GM12878 (cell line): ENCODE measurements around the gene GPR39. TPM values are rescaled to one million over a fixed set of nuclear protein-coding genes. Genes with fewer than 3 reads are reported as not detected.

Experiments used
- ATAC-seq: fragments of 200-7000 bp; cut with Tn5 transposase; 3 replicates; pipeline ENCODE4 v1.9.1; 2020; ENCODE audit warnings: mild to moderate bottlenecking, moderate library complexity
- BruUV-seq: library from RNA; stranded (reverse); fragments of 400-500 nt; replicated peaks from 2 replicates; lab custom pipeline; 2021; lab: Mats Ljungman, UMichigan
- CTCF ChIA-PET: fragments of 300-600 bp; sonication (Branson Sonifier 250); formaldehyde crosslinking; extraction: SDS; loops from one replicate; lab custom pipeline; 2021; ENCODE audit warnings: inconsistent platforms; lab: Yijun Ruan, JAX
- POLR2A ChIA-PET: fragments of 350-600 bp; formaldehyde crosslinking; extraction: SDS; loops from one replicate; lab custom pipeline; 2021; ENCODE audit warnings: inconsistent platforms; lab: Charles Lee
- RAD21 ChIA-PET: fragments of 300-600 bp; sonication (Branson Sonifier 250); formaldehyde crosslinking; loops from one replicate; lab custom pipeline; 2023; ENCODE audit warnings: antibody characterized with exemption; ENCODE audit not compliant: unreplicated experiment; lab: Charles Lee
- SMC1A ChIA-PET: fragments of 300-600 bp; sonication (Branson Sonifier 250); formaldehyde crosslinking; loops from one replicate; lab custom pipeline; 2023; ENCODE audit not compliant: unreplicated experiment, uncharacterized antibody; lab: Charles Lee
- DNase-seq: peaks from one replicate; pipeline ENCODE4 v3.0.0-alpha.2; 2011; ENCODE audit warnings: low read depth, low spot score
- FAIRE-seq: peaks from 3 replicates; lab custom pipeline; 2011; peaks lifted over from hg19 to GRCh38; lab: Jason Lieb, UNC
- H2AFZ ChIP-seq: 2 replicates; pipeline ENCODE4 v1.6.0; 2011; ENCODE audit warnings: low read depth, low read length, control low read depth; ENCODE audit not compliant: control insufficient read depth
- H3K27ac ChIP-seq: 2 replicates; pipeline ENCODE4 v1.5.1; 2011; ENCODE audit warnings: control low read depth; ENCODE audit not compliant: control insufficient read depth, insufficient read depth
- H3K27me3 ChIP-seq, 2 experiments: replicated peaks in 1 of 2; 2 replicates each; pipeline versions ENCODE4 v1.6.0 to v1.6.1; 2011; ENCODE audit warnings: low read length in 1 of 2; ENCODE audit not compliant: control insufficient read depth in 2 of 2, insufficient read depth in 2 of 2
- H3K36me3 ChIP-seq, 2 experiments: 2 replicates each; pipeline ENCODE4 v1.5.1; 2011; ENCODE audit warnings: low read length in 1 of 2; ENCODE audit not compliant: control insufficient read depth in 2 of 2, insufficient read depth in 2 of 2
- H3K4me1 ChIP-seq: 2 replicates; pipeline ENCODE4 v1.6.1; 2011; ENCODE audit warnings: mild to moderate bottlenecking, low read length, moderate library complexity, mixed read lengths; ENCODE audit not compliant: control insufficient read depth, insufficient read depth
- H3K4me2 ChIP-seq: 2 replicates; pipeline ENCODE4 v1.6.0; 2011; ENCODE audit warnings: control low read depth; ENCODE audit not compliant: control insufficient read depth, insufficient read depth
- H3K4me3 ChIP-seq: fragments of 200-600 bp; sonication (generic); 2 replicates; pipeline ENCODE4 v1.5.1; 2016
- H3K79me2 ChIP-seq: 2 replicates; pipeline ENCODE4 v1.6.0; 2011; ENCODE audit warnings: low read length; ENCODE audit not compliant: control insufficient read depth, insufficient read depth
- H3K9ac ChIP-seq: 2 replicates; pipeline ENCODE4 v1.8.0; 2011; ENCODE audit warnings: low read length, control low read depth, mixed read lengths; ENCODE audit not compliant: control insufficient read depth, insufficient read depth
- H3K9me3 ChIP-seq: replicated peaks from 3 replicates; pipeline ENCODE4 v1.5.1; 2011; ENCODE audit warnings: mild to moderate bottlenecking, low read length; ENCODE audit not compliant: control insufficient read depth, insufficient read depth
- H4K20me1 ChIP-seq: 2 replicates; pipeline ENCODE4 v1.6.0; 2011; ENCODE audit not compliant: control insufficient read depth, insufficient read depth
- CHD4 ChIP-seq: fragments of 200-600 bp; sonication (generic); IDR thresholded peaks from 2 replicates; pipeline ENCODE4 v1.6.1; 2016; ENCODE audit warnings: mild to moderate bottlenecking
- JUND ChIP-seq: IDR thresholded peaks from 2 replicates; pipeline ENCODE4 v1.6.1; 2012; ENCODE audit warnings: low read depth, mild to moderate bottlenecking, low read length, improper control_type of control experiment, moderate library complexity
- PKNOX1 ChIP-seq: fragments of 450-650 bp; IDR thresholded peaks from 2 replicates; pipeline ENCODE4 v1.6.1; 2016; ENCODE audit warnings: mild to moderate bottlenecking
- PML ChIP-seq: IDR thresholded peaks from 2 replicates; pipeline ENCODE4 v1.6.1; 2012; ENCODE audit warnings: low read length, inconsistent platforms
- ZBTB11 ChIP-seq: fragments of 450-650 bp; formaldehyde crosslinking; IDR thresholded peaks from 2 replicates; pipeline ENCODE4 v1.5.0; 2022; ENCODE audit warnings: mild to moderate bottlenecking, missing genetic modification characterization
- ZNF24 ChIP-seq: fragments of 450-650 bp; IDR thresholded peaks from 2 replicates; pipeline ENCODE4 v1.6.1; 2017; ENCODE audit warnings: antibody characterized with exemption, mild to moderate bottlenecking
- WGBS: methylation state at CpG from one replicate; pipeline ENCODE4 v1.1.6; 2016; ENCODE audit warnings: low lambda C conversion rate; ENCODE audit not compliant: insufficient replicate concordance, insufficient coverage; ENCODE audit errors: missing lambda C conversion rate; 5-methylcytosine and 5-hydroxymethylcytosine counted together
- in situ Hi-C: fragments of 300-500 bp; cut with MboI; formaldehyde crosslinking; loops from 9 replicates; pipeline ENCODE4 v1.14.3; 2018; ENCODE audit warnings: mixed read lengths
- intact Hi-C: fragments of 100-400 bp; cut with micrococcal nuclease; formaldehyde crosslinking; loops from one replicate; pipeline ENCODE4 v1.14.2; 2022; ENCODE audit not compliant: unreplicated experiment
- polyA plus RNA-seq, 11 experiments: library from polyadenylated mRNA; depleted of rRNA in 4 of 11; unstranded in 6 of 11; stranded (reverse) in 5 of 11; fragments of >200 nt; fragmentation: Nextera tagmentation in 4 of 11; fragmentation: Illumina TruSeq in 1 of 11; extraction: Ambion mirVana in 4 of 11; extraction: Trizol in 1 of 11; gene quantifications; 1 replicate in 1 of 11; 2 replicates in 10 of 11; pipeline versions ENCODE4 v1.2.1 to v1.2.3, GENCODE V29; 2011 to 2016; ENCODE audit warnings: inconsistent platforms in 2 of 11, missing spikeins in 2 of 11, low read depth in 1 of 11
- total RNA-seq, 4 experiments: library from RNA; depleted of rRNA in 3 of 4; stranded (reverse); fragments of >200 nt in 3 of 4; fragmentation: Illumina TruSeq in 1 of 4; extraction: Trizol in 1 of 4; gene quantifications; 2 replicates each; pipeline versions ENCODE4 v1.2.1 to v1.2.3, GENCODE V29; 2013 to 2021

GPR39 gene
- total and polyA plus RNA-seq, 10 of the 15 experiments (the other 5 are each of a cell fraction or from before 2014, with no cell fraction given), result 0.05 to 0.23 TPM; not detected in 8

GRCh38 chr2:132390076-132390475 lies 26.5 kb upstream of the GPR39 start (continued):
- TF ChIP-seq ZNF24, result no peak
- TF ChIP-seq ZBTB11 (CRISPR knock-in tag), result no peak
- no peak for TF ChIP-seq PKNOX1
- no peak for TF ChIP-seq JUND

DNA sequence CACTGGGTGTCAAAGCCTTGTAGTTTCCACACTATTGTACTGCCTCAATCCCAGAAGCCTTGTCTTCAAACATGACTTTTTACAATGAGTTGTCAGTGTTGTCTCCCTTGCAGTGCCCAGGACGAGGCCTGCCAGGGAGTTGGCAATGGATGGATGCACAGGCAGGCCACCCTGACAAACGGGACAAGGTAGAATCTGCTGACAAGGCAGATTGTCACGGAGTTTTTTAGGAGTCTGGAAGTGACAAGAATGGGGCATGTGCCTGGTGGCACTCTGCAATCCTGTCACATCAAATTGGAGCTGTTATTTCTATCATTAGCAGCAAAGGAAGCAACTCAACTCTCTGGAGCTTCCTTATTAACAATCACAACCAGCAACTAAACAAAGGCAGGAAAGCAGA lies 25.2 kb upstream of the GPR39 start:
- in situ Hi-C loops (no loop called here), intact Hi-C loops (no loop called here)
- Histone ChIP-seq H3K27me3 (no peaks in the 10 kb centered on the region), H3K9me3 (no peaks in the 10 kb centered on the region), H3K4me2 (no peak overlapping the region), H2AFZ (no peak overlapping the region), H3K79me2 (no peaks in the 10 kb centered on the region), H3K4me3 (no peak overlapping the region), H3K36me3 (no peaks in the 10 kb centered on the region), H3K4me1 (no peaks in the 10 kb centered on the region), H4K20me1 (no peaks in the 10 kb centered on the region), H3K27ac (no peak overlapping the region), H3K9ac (no peak overlapping the region)
- ChIA-PET POLR2A (no interaction called here), CTCF (interaction anchor here (0.6 kb wide), 1 partner anchor 86 kb away, joined by 3 read pairs; no protein-coding TSS in a partner anchor), RAD21 (no interaction called here), SMC1A (interaction anchor here (0.7 kb wide), 1 partner anchor 1353 kb away, joined by 3 read pairs; no protein-coding TSS in a partner anchor)
- no peak for FAIRE-seq
- TF ChIP-seq CHD4 (no peak), PML (no peak)
- ATAC-seq, result no peak
- WGBS, result 0% methylated on average over 3 of the region's 3 CpGs
- no TSS peak for BruUV-seq
- DNase-seq, result no peak
